Adipocyte (in vitro differentiated cells): ENCODE results near the gene PCDHGC4.

ENCODE experiments used
- DNase-seq: peaks from one replicate; pipeline ENCODE4 v3.0.0-alpha.2; 2015; ENCODE audit warnings: low read depth
- H3K27me3 ChIP-seq: replicated peaks from 2 replicates; pipeline ENCODE4 v1.7.0; 2013; ENCODE audit warnings: mild to moderate bottlenecking, low read length, moderate library complexity; ENCODE audit not compliant: control insufficient read depth, insufficient read depth
- H3K36me3 ChIP-seq: 2 replicates; pipeline ENCODE4 v1.7.0; 2013; ENCODE audit warnings: low read length, mild to moderate bottlenecking, moderate library complexity; ENCODE audit not compliant: control insufficient read depth, insufficient read depth, severe bottlenecking
- H3K4me1 ChIP-seq: 2 replicates; pipeline ENCODE4 v1.7.0; 2013; ENCODE audit warnings: mild to moderate bottlenecking, low read length, moderate library complexity; ENCODE audit not compliant: control insufficient read depth, insufficient read depth
- H3K4me3 ChIP-seq: 2 replicates; pipeline ENCODE4 v1.7.0; 2013; ENCODE audit warnings: mild to moderate bottlenecking, low read length, moderate library complexity
- H3K9ac ChIP-seq: 2 replicates; pipeline ENCODE4 v1.7.0; 2013; ENCODE audit warnings: mild to moderate bottlenecking, low read length, moderate library complexity
- H3K9me3 ChIP-seq: 2 replicates; pipeline ENCODE4 v1.7.0; 2013; ENCODE audit warnings: mild to moderate bottlenecking, low read length, moderate library complexity; ENCODE audit not compliant: control insufficient read depth

PCDHGC4 gene

DNA sequence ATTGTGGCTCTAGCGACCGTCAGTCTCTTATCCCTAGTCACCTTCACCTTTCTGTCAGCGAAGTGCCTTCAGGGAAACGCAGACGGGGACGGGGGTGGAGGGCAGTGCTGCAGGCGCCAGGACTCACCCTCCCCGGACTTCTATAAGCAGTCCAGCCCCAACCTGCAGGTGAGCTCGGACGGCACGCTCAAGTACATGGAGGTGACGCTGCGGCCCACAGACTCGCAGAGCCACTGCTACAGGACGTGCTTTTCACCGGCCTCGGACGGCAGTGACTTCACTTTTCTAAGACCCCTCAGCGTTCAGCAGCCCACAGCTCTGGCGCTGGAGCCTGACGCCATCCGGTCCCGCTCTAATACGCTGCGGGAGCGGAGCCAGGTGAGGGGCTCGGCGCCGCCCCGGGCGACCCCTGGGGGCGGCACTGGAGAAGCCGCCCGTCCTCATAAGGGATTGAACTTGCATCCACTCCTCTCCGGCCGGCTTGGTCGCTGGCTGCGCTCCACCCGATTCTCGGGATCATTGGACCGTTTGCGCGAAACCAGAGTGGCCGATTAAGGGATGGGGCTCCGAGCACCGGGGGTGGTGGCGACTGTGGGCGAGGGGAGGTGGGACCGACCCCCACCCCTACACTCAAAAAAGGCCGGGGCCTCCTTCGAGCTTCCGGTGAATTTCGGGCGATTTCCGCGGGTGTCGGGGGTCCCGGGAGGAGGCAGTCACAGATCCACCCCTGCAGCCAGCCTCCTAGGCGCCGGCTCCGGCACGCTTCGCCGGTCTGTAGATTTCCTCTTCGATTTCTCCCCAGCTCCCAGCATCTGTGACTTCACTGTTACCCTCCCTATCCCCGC, 6.7 kb downstream of the PCDHGC4 start:
- H3K27me3 ChIP-seq, result no peaks in the 10 kb centered on the region
- H3K4me3 ChIP-seq, result no peak overlapping the region
- no peak overlapping the region for H3K9ac ChIP-seq
- peaks cover 11% of the 10 kb centered on the region for H3K36me3 ChIP-seq
- no peak for DNase-seq
- peaks cover 25% of the 10 kb centered on the region for H3K4me1 ChIP-seq
- no peaks in the 10 kb centered on the region for H3K9me3 ChIP-seq

GRCh38 chr5:141492168-141492885, 7.5 kb downstream of the PCDHGC4 start:
- peaks cover 25% of the 10 kb centered on the region for H3K4me1 ChIP-seq
- no peak overlapping the region for H3K4me3 ChIP-seq
- no peak overlapping the region for H3K9ac ChIP-seq
- no peaks in the 10 kb centered on the region for H3K27me3 ChIP-seq
- peaks cover 8% of the 10 kb centered on the region for H3K36me3 ChIP-seq
- no peak for DNase-seq
- H3K9me3 ChIP-seq, result no peaks in the 10 kb centered on the region

- Histone ChIP-seq H3K36me3 (peaks cover 12% of the 10 kb centered on the region), H3K4me1 (peaks cover 25% of the 10 kb centered on the region), H3K4me3 (no peak overlapping the region), H3K9ac (peak overlapping the region; percentile 36), H3K27me3 (no peaks in the 10 kb centered on the region), H3K9me3 (no peaks in the 10 kb centered on the region)
- DNase-seq, result no peak
Observed at GRCh38 chr5:141493500-141494422, 8.9 kb downstream of the PCDHGC4 start.

DNA sequence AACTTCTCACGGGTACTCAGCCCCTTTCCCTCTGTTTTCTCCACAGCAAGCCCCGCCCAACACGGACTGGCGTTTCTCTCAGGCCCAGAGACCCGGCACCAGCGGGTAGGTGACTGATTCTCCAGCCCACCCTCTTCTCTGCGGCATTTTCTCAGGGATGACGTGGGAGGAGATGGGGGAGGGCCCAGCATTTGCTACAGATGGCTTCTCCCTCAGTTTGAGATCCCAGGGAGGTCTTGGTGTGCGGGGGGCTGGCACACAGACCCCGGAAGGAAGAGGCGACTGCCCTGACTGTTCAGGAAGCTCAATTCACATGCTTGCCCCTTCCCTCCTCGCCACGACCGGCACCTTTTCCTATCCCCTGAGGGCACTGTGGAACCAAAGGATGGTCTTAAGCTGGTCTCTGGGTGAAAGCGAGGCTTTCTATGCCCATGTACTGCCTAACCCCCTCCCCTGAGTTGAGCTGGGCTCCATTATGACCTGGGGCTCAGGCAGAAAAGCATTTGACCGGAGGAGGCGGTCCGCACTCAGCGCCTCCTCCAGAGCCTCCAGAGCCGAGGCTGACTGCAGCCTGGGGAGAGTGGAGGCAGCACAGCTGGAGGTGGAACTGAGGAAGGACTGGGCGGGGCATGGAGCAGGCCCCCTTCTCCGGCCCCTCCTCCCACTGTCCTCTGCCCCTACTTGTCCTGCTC, 10.1 kb downstream of the PCDHGC4 start:
- Histone ChIP-seq H3K4me1 (peaks cover 15% of the 10 kb centered on the region), H3K9ac (no peak overlapping the region), H3K27me3 (no peaks in the 10 kb centered on the region), H3K9me3 (no peaks in the 10 kb centered on the region), H3K4me3 (no peak overlapping the region), H3K36me3 (peaks cover 12% of the 10 kb centered on the region)
- DNase-seq, result no peak

GRCh38 chr5:141495453-141495811, 10.6 kb downstream of the PCDHGC4 start:
- Histone ChIP-seq H3K36me3 (peaks cover 11% of the 10 kb centered on the region), H3K4me3 (no peak overlapping the region), H3K9me3 (no peaks in the 10 kb centered on the region), H3K4me1 (peaks cover 14% of the 10 kb centered on the region), H3K27me3 (no peaks in the 10 kb centered on the region), H3K9ac (no peak overlapping the region)
- DNase-seq, result no peak

GRCh38 chr5:141496038-141496437, 11.2 kb downstream of the PCDHGC4 start:
- Histone ChIP-seq H3K36me3 (peaks cover 7% of the 10 kb centered on the region), H3K4me3 (no peak overlapping the region), H3K9me3 (no peaks in the 10 kb centered on the region), H3K4me1 (peaks cover 14% of the 10 kb centered on the region), H3K9ac (no peak overlapping the region), H3K27me3 (no peaks in the 10 kb centered on the region)
- DNase-seq, result no peak

GRCh38 chr5:141501761-141502160, 16.9 kb downstream of the PCDHGC4 start:
- Histone ChIP-seq H3K9ac (no peak overlapping the region), H3K4me1 (peaks cover 2% of the 10 kb centered on the region), H3K9me3 (no peaks in the 10 kb centered on the region), H3K27me3 (no peaks in the 10 kb centered on the region), H3K4me3 (no peak overlapping the region), H3K36me3 (peaks cover 4% of the 10 kb centered on the region)
- no peak for DNase-seq

DNA sequence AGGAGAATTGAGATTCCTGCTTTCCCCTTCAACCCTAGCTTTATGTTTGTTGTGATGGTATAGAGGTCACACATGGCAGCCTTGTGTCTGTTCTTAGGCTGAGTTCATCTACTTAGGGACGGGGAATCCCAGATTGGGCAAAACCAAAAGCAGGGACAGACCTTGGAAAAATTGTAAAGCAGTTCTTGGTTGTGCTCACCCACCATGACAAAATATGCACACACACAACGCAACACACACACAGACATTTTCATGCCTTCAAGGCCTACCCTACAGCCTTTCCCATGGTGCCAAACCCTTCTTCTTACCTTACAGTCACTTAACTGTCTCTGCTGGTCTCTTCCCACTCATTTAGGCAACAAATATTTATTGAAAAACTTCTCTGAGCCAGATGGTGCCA, 18.9 kb downstream of the PCDHGC4 start:
- peaks cover 20% of the 10 kb centered on the region for H3K4me1 ChIP-seq
- no peak for DNase-seq
- no peaks in the 10 kb centered on the region for H3K36me3 ChIP-seq
- no peaks in the 10 kb centered on the region for H3K9me3 ChIP-seq
- H3K4me3 ChIP-seq, result no peak overlapping the region
- H3K9ac ChIP-seq, result no peak overlapping the region
- H3K27me3 ChIP-seq, result no peaks in the 10 kb centered on the region

- H3K9ac ChIP-seq, result no peak overlapping the region
- H3K4me3 ChIP-seq, result no peak overlapping the region
- H3K27me3 ChIP-seq, result no peaks in the 10 kb centered on the region
- no peak for DNase-seq
- no peaks in the 10 kb centered on the region for H3K9me3 ChIP-seq
- no peaks in the 10 kb centered on the region for H3K36me3 ChIP-seq
- peaks cover 22% of the 10 kb centered on the region for H3K4me1 ChIP-seq
Observed at GRCh38 chr5:141504216-141504615, 19.4 kb downstream of the PCDHGC4 start.

GRCh38 chr5:141506381-141507155, 21.7 kb downstream of the PCDHGC4 start:
- H3K9me3 ChIP-seq, result no peaks in the 10 kb centered on the region
- peaks cover 9% of the 10 kb centered on the region for H3K36me3 ChIP-seq
- no peak overlapping the region for H3K4me3 ChIP-seq
- no peaks in the 10 kb centered on the region for H3K27me3 ChIP-seq
- H3K4me1 ChIP-seq, result peaks cover 29% of the 10 kb centered on the region
- peak overlapping the region; percentile 84 for H3K9ac ChIP-seq
- no peak for DNase-seq
